Measurements from ENCODE around the gene RTP3.

DNA sequence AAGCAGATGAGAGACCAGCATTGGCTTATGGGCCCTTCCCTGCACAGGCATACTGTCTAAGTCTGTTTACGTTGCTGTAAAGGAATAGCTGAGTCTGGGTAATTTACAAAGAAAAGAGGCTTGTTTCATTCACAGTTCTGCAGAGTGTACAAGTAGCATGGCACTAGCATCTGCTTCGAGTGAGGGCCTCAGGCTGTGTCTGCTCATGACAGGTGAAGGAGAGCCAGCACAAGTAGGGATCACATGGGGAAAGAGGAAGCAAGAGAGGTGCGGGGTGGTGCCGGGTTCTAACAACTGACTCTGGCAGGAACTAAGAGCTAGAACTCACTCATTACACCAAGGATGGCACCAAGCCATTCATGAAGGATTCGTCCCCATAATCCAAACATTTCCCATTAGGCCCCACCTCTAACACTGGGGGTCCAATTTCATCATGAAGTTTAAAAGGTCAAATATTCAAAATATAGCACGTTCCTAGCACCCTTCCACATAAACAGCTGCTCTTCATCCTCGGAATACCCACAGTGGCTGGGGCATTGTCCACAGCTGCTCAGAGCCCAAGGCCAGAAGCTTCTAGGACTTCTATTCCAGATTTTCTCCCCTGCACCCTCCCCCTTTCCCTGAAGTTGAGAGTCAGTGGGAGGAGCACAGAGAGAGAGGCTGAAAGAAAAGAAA is 5.6 kb downstream of the RTP3 start:
- TF ChIP-seq, protein P1, sequence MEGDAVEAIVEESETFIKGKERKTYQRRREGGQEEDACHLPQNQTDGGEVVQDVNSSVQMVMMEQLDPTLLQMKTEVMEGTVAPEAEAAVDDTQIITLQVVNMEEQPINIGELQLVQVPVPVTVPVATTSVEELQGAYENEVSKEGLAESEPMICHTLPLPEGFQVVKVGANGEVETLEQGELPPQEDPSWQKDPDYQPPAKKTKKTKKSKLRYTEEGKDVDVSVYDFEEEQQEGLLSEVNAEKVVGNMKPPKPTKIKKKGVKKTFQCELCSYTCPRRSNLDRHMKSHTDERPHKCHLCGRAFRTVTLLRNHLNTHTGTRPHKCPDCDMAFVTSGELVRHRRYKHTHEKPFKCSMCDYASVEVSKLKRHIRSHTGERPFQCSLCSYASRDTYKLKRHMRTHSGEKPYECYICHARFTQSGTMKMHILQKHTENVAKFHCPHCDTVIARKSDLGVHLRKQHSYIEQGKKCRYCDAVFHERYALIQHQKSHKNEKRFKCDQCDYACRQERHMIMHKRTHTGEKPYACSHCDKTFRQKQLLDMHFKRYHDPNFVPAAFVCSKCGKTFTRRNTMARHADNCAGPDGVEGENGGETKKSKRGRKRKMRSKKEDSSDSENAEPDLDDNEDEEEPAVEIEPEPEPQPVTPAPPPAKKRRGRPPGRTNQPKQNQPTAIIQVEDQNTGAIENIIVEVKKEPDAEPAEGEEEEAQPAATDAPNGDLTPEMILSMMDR (IDR thresholded peaks at IDR 0.05), result no peak
- TF ChIP-seq POLR2A (IDR thresholded peaks at IDR 0.05; ENCODE audit: low read depth) (no peak), POLR2AphosphoS5 (IDR thresholded peaks at IDR 0.05) (no peak), EP300 (IDR thresholded peaks at IDR 0.05) (no peak)
